GM12892 (cell line): ENCODE results near the gene CCDC116.

Experiments used
- POLR2AphosphoS5 ChIP-seq: IDR thresholded peaks from 2 replicates; pipeline ENCODE4 v1.6.1; 2011; ENCODE audit warnings: low read depth, low read length, control low read depth
- TAF1 ChIP-seq: IDR thresholded peaks from 2 replicates; pipeline ENCODE4 v1.6.1; 2011; ENCODE audit warnings: low read depth, mild to moderate bottlenecking, control low read depth, low read length, borderline replicate concordance

- TF ChIP-seq POLR2AphosphoS5 (no peak; the same call in 1 of the 2 replicates), TAF1 (0 out of 2 replicates have a peak, but pooled peaks have one; percentile 44)
Measured at GRCh38 chr22:21651521-21652009, 19.0 kb downstream of the CCDC116 start.
